Panc1 (cell line): ENCODE measurements around the gene APOA5. TPM values are rescaled to one million over a fixed set of nuclear protein-coding genes. Genes with fewer than 3 reads are reported as not detected.

ENCODE experiments used
- ATAC-seq: fragments of 200-7000 bp; cut with Tn5 transposase; 2 replicates; pipeline ENCODE4 v1.9.1; 2020; ENCODE audit warnings: mild to moderate bottlenecking, moderate library complexity
- BruUV-seq: library from RNA; stranded (reverse); fragments of 400-500 nt; replicated peaks from 2 replicates; lab custom pipeline; 2021; lab: Mats Ljungman, UMichigan
- CTCF ChIA-PET: fragments of 300-600 bp; sonication (Branson Sonifier 250); formaldehyde crosslinking; loops from one replicate; lab custom pipeline; 2022; ENCODE audit warnings: antibody characterized with exemption; lab: Charles Lee
- POLR2A ChIA-PET: fragments of 300-600 bp; sonication (Branson Sonifier 250); formaldehyde crosslinking; loops from one replicate; lab custom pipeline; 2022; ENCODE audit warnings: antibody characterized with exemption; lab: Charles Lee
- DNase-seq: peaks from one replicate; pipeline ENCODE4 v3.0.0-alpha.2; 2010; ENCODE audit warnings: low read depth, low spot score
- H3K27ac ChIP-seq: 2 replicates; pipeline ENCODE4 v1.5.1; 2011; ENCODE audit warnings: mild to moderate bottlenecking, low read length, inconsistent platforms
- H3K27me3 ChIP-seq: fragments of 200-500 bp; sonication (Bioruptor generic); 2 replicates; pipeline ENCODE4 v1.6.0; 2014; ENCODE audit warnings: low read length, inconsistent platforms; ENCODE audit not compliant: control insufficient read depth, insufficient read depth
- H3K36me3 ChIP-seq: fragments of 200-500 bp; sonication (Bioruptor generic); 2 replicates; pipeline ENCODE4 v1.5.1; 2014; ENCODE audit warnings: inconsistent platforms, mild to moderate bottlenecking, low read length, moderate library complexity; ENCODE audit not compliant: control insufficient read depth, insufficient read depth
- H3K4me1 ChIP-seq: 2 replicates; pipeline ENCODE4 v1.5.1; 2011; ENCODE audit warnings: inconsistent platforms, mild to moderate bottlenecking, low read length, moderate library complexity; ENCODE audit not compliant: control insufficient read depth, insufficient read depth
- H3K4me3 ChIP-seq, 2 experiments: 2 replicates each; pipeline ENCODE4 v1.5.1; 2011 to 2012; ENCODE audit warnings: low read depth in 2 of 2, low read length in 2 of 2, mild to moderate bottlenecking in 2 of 2, inconsistent platforms in 1 of 2, moderate library complexity in 1 of 2
- H3K9me3 ChIP-seq: fragments of 200-500 bp; sonication (Bioruptor generic); 2 replicates; pipeline ENCODE4 v1.5.1; 2014; ENCODE audit warnings: low read depth, mild to moderate bottlenecking, inconsistent platforms, low read length, moderate library complexity; ENCODE audit not compliant: control insufficient read depth, insufficient read depth
- CTCF ChIP-seq: fragments of 450-650 bp; IDR thresholded peaks from 2 replicates; pipeline ENCODE4 v1.5.1; 2017; ENCODE audit warnings: mild to moderate bottlenecking
- POLR2AphosphoS5 ChIP-seq: IDR thresholded peaks from 2 replicates; pipeline ENCODE4 v1.6.1; 2012; ENCODE audit warnings: mild to moderate bottlenecking, low read depth, low read length, moderate library complexity
- SIN3A ChIP-seq: IDR thresholded peaks from 2 replicates; pipeline ENCODE4 v1.6.1; 2012; ENCODE audit warnings: low read depth, mild to moderate bottlenecking, low read length, moderate library complexity, borderline replicate concordance; ENCODE audit not compliant: insufficient read depth
- TCF7L2 ChIP-seq: IDR thresholded peaks from 2 replicates; pipeline ENCODE4 v1.6.1; 2011; ENCODE audit warnings: mild to moderate bottlenecking, low read depth, low read length, inconsistent platforms
- in situ Hi-C: cut with HindIII; loops from 2 replicates; pipeline ENCODE4 v1.10.0; 2016; ENCODE audit warnings: low sequenced_read_pairs, low pct_unique_long_range_greater_than_20kb
- intact Hi-C: fragments of 100-400 bp; cut with micrococcal nuclease; formaldehyde crosslinking; loops from one replicate; pipeline ENCODE4 v1.10.0; 2022; ENCODE audit not compliant: unreplicated experiment
- total RNA-seq: library from RNA; stranded (reverse); gene quantifications from one replicate; pipeline ENCODE4 v1.2.1, GENCODE V29; 2021; ENCODE audit not compliant: unreplicated experiment
- TF ChIP-seq, protein P1 (sequence below), 2 experiments: IDR thresholded peaks; 2 replicates each; pipeline ENCODE4 v1.6.1; 2011 to 2012; ENCODE audit warnings: low read depth in 2 of 2, control low read depth in 1 of 2, low read length in 1 of 2, mild to moderate bottlenecking in 1 of 2, moderate library complexity in 1 of 2; ENCODE audit not compliant: insufficient read depth in 1 of 2

Gene APOA5
- total RNA-seq, 1 experiment from 2014 or later, result 0.39 TPM

- Histone ChIP-seq H3K27ac (no peak overlapping the region), H3K36me3 (no peaks in the 10 kb centered on the region), H3K9me3 (no peaks in the 10 kb centered on the region), H3K27me3 (no peaks in the 10 kb centered on the region), H3K4me3 (no peak overlapping the region), H3K4me1 (no peaks in the 10 kb centered on the region)
- in situ Hi-C loops (no loop called here), intact Hi-C loops (no loop called here)
- ChIA-PET CTCF (no interaction called here), POLR2A (no interaction called here)
- ATAC-seq (no peak), DNase-seq (no peak)
- BruUV-seq, result no TSS peak
- TF ChIP-seq POLR2AphosphoS5, result no peak
- no peak for TF ChIP-seq CTCF
- no peak for TF ChIP-seq SIN3A
- TF ChIP-seq, protein P1, sequence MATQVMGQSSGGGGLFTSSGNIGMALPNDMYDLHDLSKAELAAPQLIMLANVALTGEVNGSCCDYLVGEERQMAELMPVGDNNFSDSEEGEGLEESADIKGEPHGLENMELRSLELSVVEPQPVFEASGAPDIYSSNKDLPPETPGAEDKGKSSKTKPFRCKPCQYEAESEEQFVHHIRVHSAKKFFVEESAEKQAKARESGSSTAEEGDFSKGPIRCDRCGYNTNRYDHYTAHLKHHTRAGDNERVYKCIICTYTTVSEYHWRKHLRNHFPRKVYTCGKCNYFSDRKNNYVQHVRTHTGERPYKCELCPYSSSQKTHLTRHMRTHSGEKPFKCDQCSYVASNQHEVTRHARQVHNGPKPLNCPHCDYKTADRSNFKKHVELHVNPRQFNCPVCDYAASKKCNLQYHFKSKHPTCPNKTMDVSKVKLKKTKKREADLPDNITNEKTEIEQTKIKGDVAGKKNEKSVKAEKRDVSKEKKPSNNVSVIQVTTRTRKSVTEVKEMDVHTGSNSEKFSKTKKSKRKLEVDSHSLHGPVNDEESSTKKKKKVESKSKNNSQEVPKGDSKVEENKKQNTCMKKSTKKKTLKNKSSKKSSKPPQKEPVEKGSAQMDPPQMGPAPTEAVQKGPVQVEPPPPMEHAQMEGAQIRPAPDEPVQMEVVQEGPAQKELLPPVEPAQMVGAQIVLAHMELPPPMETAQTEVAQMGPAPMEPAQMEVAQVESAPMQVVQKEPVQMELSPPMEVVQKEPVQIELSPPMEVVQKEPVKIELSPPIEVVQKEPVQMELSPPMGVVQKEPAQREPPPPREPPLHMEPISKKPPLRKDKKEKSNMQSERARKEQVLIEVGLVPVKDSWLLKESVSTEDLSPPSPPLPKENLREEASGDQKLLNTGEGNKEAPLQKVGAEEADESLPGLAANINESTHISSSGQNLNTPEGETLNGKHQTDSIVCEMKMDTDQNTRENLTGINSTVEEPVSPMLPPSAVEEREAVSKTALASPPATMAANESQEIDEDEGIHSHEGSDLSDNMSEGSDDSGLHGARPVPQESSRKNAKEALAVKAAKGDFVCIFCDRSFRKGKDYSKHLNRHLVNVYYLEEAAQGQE (IDR thresholded peaks at IDR 0.05; ENCODE audit: insufficient read depth in 1 of 2, low read depth in 2 of 2, low read length in 1 of 2), result no peak
- TF ChIP-seq TCF7L2, result no peak
Measured at GRCh38 chr11:116830184-116830912, 38.7 kb upstream of the APOA5 start.

DNA sequence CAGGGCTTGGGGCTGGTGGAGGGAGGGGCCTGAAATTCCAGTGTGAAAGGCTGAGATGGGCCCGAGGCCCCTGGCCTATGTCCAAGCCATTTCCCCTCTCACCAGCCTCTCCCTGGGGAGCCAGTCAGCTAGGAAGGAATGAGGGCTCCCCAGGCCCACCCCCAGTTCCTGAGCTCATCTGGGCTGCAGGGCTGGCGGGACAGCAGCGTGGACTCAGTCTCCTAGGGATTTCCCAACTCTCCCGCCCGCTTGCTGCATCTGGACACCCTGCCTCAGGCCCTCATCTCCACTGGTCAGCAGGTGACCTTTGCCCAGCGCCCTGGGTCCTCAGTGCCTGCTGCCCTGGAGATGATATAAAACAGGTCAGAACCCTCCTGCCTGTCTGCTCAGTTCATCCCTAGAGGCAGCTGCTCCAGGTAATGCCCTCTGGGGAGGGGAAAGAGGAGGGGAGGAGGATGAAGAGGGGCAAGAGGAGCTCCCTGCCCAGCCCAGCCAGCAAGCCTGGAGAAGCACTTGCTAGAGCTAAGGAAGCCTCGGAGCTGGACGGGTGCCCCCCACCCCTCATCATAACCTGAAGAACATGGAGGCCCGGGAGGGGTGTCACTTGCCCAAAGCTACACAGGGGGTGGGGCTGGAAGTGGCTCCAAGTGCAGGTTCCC is 38.0 kb upstream of the APOA5 start, which contains the start of gene APOC3:
APOC3 (plus strand) TSS at position 383 of the 659 bp plus-strand sequence. CDS start 676 bp downstream, outside the sequence.
- H3K4me3 ChIP-seq, result no peak within 1 kb of the TSS
- DNase-seq (no peak), ATAC-seq (no peak)
- H3K27ac ChIP-seq, result no peak within 1 kb of the TSS
- H3K27me3 ChIP-seq, result no peaks in the 10 kb centered on the region
- TF ChIP-seq CTCF, result no peak
- TF ChIP-seq, protein P1 (IDR thresholded peaks at IDR 0.05; ENCODE audit: insufficient read depth in 1 of 2, low read depth in 2 of 2, low read length in 1 of 2), result no peak
- no peak for TF ChIP-seq TCF7L2
- no peak for TF ChIP-seq POLR2AphosphoS5
- no peak for TF ChIP-seq SIN3A
- no peaks in the 10 kb centered on the region for H3K4me1 ChIP-seq
- H3K9me3 ChIP-seq, result no peaks in the 10 kb centered on the region
- H3K36me3 ChIP-seq, result no peaks in the 10 kb centered on the region
- intact Hi-C loops (no loop called here), in situ Hi-C loops (no loop called here)
- ChIA-PET POLR2A (no interaction called here), CTCF (no interaction called here)
- BruUV-seq, result no TSS peak
